Thoracic aorta (tissue), 2 donors: ENCODE data around the gene MAML1. TPM values are rescaled to one million over a fixed set of nuclear protein-coding genes. Genes with fewer than 3 reads are reported as not detected.

Source experiments
- ATAC-seq: fragments of 150-250 bp; one replicate; pipeline ENCODE4 v1.8.0; 2017; ENCODE audit warnings: low read depth; ENCODE audit not compliant: insufficient number of reproducible peaks, low FRiP score
- DNase-seq: peaks from one replicate; pipeline ENCODE4 v3.0.0-alpha.2; 2020; ENCODE audit warnings: low spot score
- H3K27ac ChIP-seq, 2 donors: fragments of 200-600 bp; sonication (generic); 1 replicate in 1 of 2; 2 replicates in 1 of 2; pipeline ENCODE4 v1.5.1; 2016; ENCODE audit warnings: mild to moderate bottlenecking in 2 of 2, moderate library complexity in 2 of 2
- H3K27me3 ChIP-seq: fragments of 200-600 bp; sonication (generic); replicated peaks from 2 replicates; pipeline ENCODE4 v1.6.0; 2016; ENCODE audit warnings: mild to moderate bottlenecking; ENCODE audit not compliant: insufficient read depth
- H3K36me3 ChIP-seq: fragments of 200-600 bp; sonication (generic); one replicate; pipeline ENCODE4 v1.5.1; 2016
- H3K4me1 ChIP-seq, 2 donors: fragments of 200-600 bp; sonication (generic); 1 replicate in 1 of 2; 2 replicates in 1 of 2; pipeline versions ENCODE4 v1.5.1 to v1.6.0; 2016; ENCODE audit warnings: low read depth in 2 of 2, mild to moderate bottlenecking in 1 of 2; ENCODE audit not compliant: control insufficient read depth in 1 of 2
- H3K4me3 ChIP-seq: fragments of 200-600 bp; sonication (generic); 2 replicates; pipeline ENCODE4 v1.5.1; 2016; ENCODE audit warnings: mild to moderate bottlenecking
- H3K9me3 ChIP-seq: fragments of 200-600 bp; sonication (generic); 2 replicates; pipeline ENCODE4 v1.5.1; 2016
- total RNA-seq, 2 donors: library from RNA; depleted of rRNA; stranded (reverse); fragments of >200 nt; gene quantifications; one replicate each; pipeline versions ENCODE4 v1.1.0 to v1.2.3, GENCODE V29; 2016
- TF ChIP-seq, protein P1 (sequence below): fragments of 200-600 bp; sonication (generic); IDR thresholded peaks from one replicate; pipeline ENCODE4 v1.5.1; 2019; ENCODE audit warnings: antibody characterized with exemption

MAML1 gene
- total RNA-seq, 2 donors from 2014 or later: 22.9 to 38.1 TPM

DNA sequence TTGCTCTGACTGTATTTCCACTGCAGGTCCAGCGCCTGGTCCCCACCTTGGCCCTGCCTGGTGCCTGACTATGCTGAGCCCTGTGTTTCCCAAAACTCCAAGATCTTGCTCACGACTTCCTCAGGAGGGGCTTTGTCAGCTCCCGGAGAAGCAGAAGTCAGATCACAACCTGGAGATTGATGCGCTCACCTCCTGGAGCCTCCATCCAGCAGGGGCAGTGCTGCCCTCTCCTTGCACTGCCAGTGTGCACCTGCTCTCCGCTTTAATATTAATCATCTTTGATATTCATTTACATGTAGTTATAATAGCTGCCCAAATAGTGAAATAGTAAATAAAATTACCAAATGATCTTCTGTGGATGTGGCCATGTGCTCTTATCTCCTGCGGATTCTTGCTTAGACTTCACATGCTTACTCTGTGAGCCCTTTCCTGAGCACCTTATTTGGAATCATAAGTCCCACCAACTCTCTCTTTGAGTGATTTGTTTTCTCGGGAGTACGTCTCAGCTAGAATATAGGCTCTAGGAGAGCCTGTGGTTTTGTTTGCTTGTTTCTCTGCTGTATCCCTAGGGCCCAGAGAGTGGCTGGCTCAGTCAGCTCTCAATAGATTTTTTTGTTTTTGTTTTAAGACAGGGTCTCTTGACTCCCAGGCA is 17.4 kb downstream of the MAML1 start:
- ATAC-seq: no peak
- no peak for DNase-seq
- H3K4me3 ChIP-seq: no peak overlapping the region
- TF ChIP-seq, protein P1, sequence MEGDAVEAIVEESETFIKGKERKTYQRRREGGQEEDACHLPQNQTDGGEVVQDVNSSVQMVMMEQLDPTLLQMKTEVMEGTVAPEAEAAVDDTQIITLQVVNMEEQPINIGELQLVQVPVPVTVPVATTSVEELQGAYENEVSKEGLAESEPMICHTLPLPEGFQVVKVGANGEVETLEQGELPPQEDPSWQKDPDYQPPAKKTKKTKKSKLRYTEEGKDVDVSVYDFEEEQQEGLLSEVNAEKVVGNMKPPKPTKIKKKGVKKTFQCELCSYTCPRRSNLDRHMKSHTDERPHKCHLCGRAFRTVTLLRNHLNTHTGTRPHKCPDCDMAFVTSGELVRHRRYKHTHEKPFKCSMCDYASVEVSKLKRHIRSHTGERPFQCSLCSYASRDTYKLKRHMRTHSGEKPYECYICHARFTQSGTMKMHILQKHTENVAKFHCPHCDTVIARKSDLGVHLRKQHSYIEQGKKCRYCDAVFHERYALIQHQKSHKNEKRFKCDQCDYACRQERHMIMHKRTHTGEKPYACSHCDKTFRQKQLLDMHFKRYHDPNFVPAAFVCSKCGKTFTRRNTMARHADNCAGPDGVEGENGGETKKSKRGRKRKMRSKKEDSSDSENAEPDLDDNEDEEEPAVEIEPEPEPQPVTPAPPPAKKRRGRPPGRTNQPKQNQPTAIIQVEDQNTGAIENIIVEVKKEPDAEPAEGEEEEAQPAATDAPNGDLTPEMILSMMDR: no peak
- no peak overlapping the region for H3K27ac ChIP-seq
- no peaks in the 10 kb centered on the region for H3K36me3 ChIP-seq
- no peaks in the 10 kb centered on the region for H3K27me3 ChIP-seq
- peaks cover 2 to 16% of the 10 kb centered on the region in 2 donors for H3K4me1 ChIP-seq
- H3K9me3 ChIP-seq: no peaks in the 10 kb centered on the region

DNA sequence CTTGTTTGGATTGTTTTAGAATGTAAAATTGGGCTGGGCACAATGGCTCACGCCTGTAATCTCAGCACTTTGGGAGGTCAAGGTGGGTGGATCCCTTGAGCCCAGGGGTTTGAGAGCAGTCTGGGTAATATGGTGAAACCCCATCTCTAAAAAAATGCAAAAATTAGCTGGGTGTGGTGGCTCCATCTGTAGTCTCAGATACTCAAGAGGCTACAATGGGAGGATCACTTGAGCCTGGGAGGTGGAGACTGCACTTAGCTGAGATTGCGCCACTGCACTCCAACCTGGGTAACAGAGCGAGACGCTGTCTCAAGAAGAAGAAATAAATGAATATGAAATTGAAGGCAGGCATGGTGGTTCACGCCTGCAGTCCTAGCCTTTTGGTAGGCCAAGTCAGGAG is 21.3 kb downstream of the MAML1 start:
- Histone ChIP-seq H3K4me1 (peaks cover 2 to 24% of the 10 kb centered on the region in 2 donors), H3K4me3 (no peak overlapping the region), H3K27me3 (no peaks in the 10 kb centered on the region), H3K27ac (no peak overlapping the region), H3K36me3 (no peaks in the 10 kb centered on the region), H3K9me3 (no peaks in the 10 kb centered on the region)
- no peak for ATAC-seq
- no peak for DNase-seq
- TF ChIP-seq, protein P1: no peak

GRCh38 chr5:179755022-179755421 is 22.4 kb downstream of the MAML1 start:
- TF ChIP-seq, protein P1: no peak
- no peak overlapping the region for H3K27ac ChIP-seq
- H3K4me1 ChIP-seq: peaks cover 2 to 31% of the 10 kb centered on the region in 2 donors
- no peaks in the 10 kb centered on the region for H3K36me3 ChIP-seq
- DNase-seq: no peak
- H3K4me3 ChIP-seq: no peak overlapping the region
- H3K27me3 ChIP-seq: no peaks in the 10 kb centered on the region
- no peaks in the 10 kb centered on the region for H3K9me3 ChIP-seq
- no peak for ATAC-seq

- Histone ChIP-seq H3K4me1 (peaks cover 17 to 56% of the 10 kb centered on the region in 2 donors), H3K27ac (no peak overlapping the region), H3K36me3 (no peaks in the 10 kb centered on the region), H3K4me3 (no peak overlapping the region), H3K27me3 (no peaks in the 10 kb centered on the region), H3K9me3 (no peaks in the 10 kb centered on the region)
- ATAC-seq (no peak), DNase-seq (no peak)
- TF ChIP-seq, protein P1: no peak
Measured at GRCh38 chr5:179758955-179759354, 26.3 kb downstream of the MAML1 start.

DNA sequence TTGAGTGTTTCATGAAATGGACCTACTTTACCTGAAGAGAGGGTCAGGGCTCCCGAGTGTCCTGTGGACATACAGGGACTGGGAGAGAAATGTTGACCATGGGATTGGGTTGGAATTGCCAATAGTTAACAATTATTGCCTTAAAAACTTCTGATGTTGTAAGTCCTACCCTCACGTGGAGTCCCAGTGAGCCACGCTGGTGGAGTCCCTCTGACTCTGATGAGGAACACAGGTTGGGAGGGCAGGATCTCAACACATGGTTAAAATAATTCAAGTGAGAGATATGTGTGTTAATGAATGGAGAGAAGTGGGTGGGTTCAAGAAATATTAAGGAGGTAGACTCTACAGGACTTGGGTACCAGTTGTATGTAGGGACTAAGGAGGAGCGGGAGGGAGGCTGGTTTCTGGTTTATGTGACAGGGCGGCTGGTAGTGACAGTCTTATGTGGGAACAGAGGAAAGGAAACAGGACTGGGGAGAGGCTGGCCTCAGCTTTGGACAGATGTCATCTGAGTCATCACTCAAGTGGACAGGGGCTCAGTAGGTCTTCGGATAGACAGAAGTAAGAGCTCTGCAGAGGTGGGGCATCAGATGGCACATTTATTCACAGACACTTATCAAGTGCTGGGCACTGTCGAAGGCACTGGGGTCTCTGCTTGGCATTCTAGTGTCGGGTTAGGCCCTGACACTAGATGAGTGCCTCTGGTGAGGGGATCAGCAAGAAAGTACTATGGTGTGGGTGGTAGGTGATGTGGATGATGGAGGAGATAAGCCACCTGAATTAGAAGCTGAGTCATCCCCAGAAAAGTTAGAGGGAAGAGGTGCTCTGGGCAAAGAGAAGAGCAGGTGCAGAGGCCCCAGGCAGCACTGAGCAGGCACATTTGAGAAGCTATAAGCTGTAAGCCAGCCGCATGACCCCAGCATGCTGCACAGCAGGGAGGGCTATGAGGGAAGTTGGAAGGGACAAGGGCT is 27.2 kb downstream of the MAML1 start:
- TF ChIP-seq, protein P1: no peak
- ATAC-seq (no peak), DNase-seq (no peak)
- H3K27me3 ChIP-seq: no peaks in the 10 kb centered on the region
- peaks cover 17 to 55% of the 10 kb centered on the region in 2 donors for H3K4me1 ChIP-seq
- no peak overlapping the region for H3K4me3 ChIP-seq
- no peak overlapping the region for H3K27ac ChIP-seq
- H3K36me3 ChIP-seq: no peaks in the 10 kb centered on the region
- H3K9me3 ChIP-seq: no peaks in the 10 kb centered on the region
